VCaP (cell line): Measurements from ENCODE around the gene XXYLT1.
A peak's percentile ranks its signal among the peaks of the same experiment; 100 is the strongest.

Source experiments
- H3K27ac ChIP-seq: fragments of 450-650 bp; 2 replicates; pipeline ENCODE4 v1.5.1; 2017
- TF ChIP-seq, protein P1 (sequence below): fragments of 450-650 bp; conservative IDR thresholded peaks from 2 replicates; pipeline ENCODE4 v1.5.1; 2017; ENCODE audit warnings: mild to moderate bottlenecking, moderate library complexity

Gene XXYLT1

DNA sequence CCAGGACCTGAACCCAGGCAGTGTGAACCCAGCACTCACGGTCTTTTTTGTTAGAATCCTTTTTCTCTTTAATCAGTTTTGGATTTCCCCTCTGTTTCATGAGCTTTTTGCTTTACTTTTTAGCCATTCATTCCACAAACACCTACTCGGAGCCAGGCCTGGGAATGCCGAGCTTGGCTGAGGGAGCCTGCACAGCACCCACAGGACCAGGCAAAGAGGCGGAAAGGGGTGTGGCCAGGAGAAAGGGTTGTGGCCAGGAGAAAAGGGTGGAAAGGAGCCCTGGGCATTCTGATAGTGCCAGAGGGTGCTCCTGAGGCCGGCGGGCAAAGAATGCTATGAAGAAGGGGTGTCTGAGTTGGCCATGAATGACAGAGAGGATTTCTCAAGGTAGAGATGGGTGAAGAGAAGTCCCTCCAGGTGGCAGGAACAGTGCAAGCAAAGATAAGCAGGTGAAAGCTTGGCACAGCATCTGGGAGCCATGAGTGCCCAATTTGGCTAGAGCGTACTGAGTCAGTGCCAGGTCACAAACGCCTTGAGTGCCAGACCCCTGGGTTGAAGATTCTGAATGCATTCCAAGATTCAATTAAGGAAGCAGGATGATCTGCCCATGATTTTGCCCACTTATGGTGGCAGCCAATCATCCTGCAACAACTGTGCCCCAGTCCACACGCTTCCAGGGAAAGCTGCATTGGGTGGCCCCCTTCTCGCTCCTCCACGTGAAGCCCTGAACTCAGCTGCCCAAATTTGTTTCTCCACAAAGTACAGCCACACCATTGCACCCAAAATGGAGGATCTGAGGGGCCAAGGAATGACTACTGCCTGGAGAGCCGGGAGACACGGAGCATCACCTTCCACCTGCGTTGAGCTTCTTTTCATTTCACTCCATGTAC is 157.2 kb downstream of the XXYLT1 start:
- no peak overlapping the region for H3K27ac ChIP-seq
- TF ChIP-seq, protein P1, sequence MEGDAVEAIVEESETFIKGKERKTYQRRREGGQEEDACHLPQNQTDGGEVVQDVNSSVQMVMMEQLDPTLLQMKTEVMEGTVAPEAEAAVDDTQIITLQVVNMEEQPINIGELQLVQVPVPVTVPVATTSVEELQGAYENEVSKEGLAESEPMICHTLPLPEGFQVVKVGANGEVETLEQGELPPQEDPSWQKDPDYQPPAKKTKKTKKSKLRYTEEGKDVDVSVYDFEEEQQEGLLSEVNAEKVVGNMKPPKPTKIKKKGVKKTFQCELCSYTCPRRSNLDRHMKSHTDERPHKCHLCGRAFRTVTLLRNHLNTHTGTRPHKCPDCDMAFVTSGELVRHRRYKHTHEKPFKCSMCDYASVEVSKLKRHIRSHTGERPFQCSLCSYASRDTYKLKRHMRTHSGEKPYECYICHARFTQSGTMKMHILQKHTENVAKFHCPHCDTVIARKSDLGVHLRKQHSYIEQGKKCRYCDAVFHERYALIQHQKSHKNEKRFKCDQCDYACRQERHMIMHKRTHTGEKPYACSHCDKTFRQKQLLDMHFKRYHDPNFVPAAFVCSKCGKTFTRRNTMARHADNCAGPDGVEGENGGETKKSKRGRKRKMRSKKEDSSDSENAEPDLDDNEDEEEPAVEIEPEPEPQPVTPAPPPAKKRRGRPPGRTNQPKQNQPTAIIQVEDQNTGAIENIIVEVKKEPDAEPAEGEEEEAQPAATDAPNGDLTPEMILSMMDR: no peak

DNA sequence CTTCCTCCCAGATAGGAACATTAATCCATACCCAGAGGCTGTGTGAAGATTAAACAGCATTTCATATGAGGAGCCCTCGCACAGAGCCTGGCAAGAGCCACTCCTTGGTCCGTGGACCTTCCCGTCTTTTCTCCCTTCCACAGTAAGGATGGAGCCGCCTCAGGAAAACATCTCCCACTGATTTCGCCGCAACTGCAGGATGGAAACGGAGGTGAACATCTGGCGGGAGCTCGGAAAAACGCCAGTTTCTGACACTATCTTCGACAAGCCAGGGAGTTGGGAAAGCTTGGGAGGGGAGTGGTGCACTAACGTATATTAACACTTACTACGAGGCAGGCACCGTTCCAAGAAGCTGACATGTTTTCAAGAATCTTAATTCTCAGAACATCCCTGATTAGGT is 157.9 kb downstream of the XXYLT1 start:
- no peak overlapping the region for H3K27ac ChIP-seq
- TF ChIP-seq, protein P1: no peak

DNA sequence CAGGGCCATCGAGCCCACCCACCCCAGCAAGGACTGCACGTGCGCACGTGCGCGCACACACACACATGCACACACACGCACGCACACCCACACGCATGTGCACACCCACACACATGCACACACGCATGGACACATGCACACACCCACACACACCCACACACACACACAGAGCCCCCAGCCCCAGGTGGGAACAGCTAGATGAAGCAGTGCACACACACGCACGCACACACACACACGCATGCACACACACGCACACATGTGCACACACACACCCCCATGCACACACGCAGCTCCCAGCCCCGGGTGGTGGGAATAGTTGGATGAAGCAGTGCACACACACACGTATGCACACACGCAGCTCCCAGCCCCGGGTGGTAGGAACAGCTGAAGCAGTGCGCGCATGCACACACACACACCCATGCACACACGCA is 158.6 kb downstream of the XXYLT1 start:
- TF ChIP-seq, protein P1: no peak
- H3K27ac ChIP-seq: no peak overlapping the region

DNA sequence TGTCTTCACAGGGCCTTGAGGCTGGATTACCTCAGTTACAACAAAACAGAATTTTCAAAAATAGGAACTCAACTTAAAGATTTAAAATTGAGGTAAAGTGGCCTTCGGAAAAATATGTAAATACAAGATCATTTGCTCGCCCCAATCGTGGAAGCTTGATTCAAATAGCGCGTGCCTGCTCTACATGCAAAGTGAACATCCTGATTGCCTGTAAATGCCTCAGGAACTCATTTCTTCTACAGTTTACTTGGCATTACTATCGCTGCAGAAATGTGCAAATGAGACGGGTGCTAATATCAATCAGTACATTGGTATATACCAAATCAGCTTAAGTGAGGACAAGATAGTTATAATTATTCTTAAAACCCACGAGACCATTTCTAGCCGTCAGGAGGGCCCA is 159.2 kb downstream of the XXYLT1 start:
- H3K27ac ChIP-seq: no peak overlapping the region; the same call in 1 of the 2 replicates
- TF ChIP-seq, protein P1: no peak

DNA sequence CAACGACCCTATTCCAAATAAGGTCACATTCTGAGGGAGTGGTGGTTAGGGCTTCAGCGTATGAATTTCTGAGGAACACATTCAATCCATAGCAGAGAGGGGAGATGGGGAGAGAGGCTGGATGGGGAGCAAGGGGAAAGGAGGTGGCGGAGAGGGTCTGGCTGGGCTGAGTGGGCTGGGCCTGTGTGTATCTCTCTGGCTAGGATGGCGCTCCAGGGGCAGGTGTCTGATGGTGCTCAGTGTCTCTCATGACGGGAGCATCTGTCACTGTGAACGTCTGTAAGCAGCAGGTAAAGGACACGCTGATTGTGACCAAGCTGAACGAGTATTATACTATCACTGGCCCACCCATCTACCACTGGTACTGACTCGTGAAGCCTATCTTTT is 159.6 kb downstream of the XXYLT1 start:
- H3K27ac ChIP-seq: peak overlapping the region; percentile 56

DNA sequence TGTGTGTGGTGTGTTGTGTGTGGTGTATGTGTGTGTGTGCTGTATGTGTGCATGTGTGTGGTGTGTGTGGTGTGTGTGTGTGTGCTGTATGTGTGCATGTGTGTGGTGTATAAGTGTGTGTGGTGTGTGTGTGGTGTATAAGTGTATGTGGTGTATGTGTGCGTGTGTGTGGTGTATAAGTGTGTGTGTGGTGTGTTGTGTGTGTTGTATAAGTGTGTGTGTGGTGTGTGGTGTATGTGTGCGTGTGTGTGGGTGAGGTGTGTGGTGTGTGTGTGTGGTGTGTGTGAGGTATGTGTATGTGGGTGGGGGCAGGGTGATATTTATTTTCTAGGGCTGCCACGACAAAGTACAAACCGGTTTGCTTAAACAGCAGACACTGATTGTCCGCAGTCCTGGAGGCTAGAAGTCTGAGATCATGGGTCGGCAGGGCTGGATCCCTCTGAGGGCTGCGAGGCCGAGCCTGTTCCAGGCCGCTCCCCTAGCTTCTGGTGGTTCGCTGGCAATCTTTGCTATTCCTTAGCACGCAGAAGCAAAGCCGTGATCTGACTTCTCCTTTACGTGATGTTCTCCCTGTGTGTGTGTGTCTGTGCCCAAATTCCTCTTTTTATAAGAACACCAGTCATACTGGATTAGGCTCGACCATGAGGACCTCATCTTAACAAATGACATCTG is 160.2 kb downstream of the XXYLT1 start:
- H3K27ac ChIP-seq: peak overlapping the region; percentile 56
- TF ChIP-seq, protein P1: no peak

More for the DNA sequence above, 159.6 kb downstream of the XXYLT1 start:
- TF ChIP-seq, protein P1: no peak

DNA sequence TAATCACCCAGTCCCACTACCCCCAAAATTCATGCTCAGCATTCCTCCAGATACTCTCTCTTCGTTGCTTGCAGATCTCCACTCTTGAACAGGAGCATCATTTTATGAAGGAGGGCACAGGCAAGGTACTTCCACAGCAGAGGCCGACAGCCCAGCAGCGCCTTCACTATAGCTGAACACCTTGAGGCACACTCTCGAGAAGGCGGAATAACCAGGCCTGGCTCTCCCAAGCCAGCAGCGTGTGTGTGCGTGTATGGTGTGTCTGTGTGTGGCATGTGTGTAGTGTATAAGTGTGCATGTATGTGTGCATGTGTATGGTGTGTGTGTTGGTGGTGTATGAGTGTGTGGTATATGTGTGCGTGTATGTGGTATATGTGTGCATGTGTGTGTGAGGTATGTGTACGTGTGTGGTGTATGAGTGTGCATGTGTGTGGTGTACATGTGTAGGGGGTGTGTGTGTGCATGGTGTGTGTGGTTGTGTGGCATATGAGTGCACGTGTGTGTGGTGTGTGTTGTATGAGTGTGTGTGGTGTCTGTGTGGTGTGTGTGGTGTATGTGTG is 161.8 kb downstream of the XXYLT1 start:
- no peak overlapping the region for H3K27ac ChIP-seq
- TF ChIP-seq, protein P1: no peak
